ENCODE measurements around the gene CRYBG2. TPM values are rescaled to one million over a fixed set of nuclear protein-coding genes. Genes with fewer than 3 reads are reported as not detected.
"Not testable (repeated sequence)": the region's sequence is repeated elsewhere in the genome, so short reads cannot be mapped to it uniquely, and the experiment has no call there.

The CRYBG2 gene
- total and polyA plus RNA-seq, 2 of the 8 experiments (the other 6 are each of a cell fraction or from before 2014, with no cell fraction given): 14.2 to 17.0 TPM

GRCh38 chr1:26329380-26329779 lies 24.6 kb downstream of the CRYBG2 start:
- H2BK15ac ChIP-seq (ENCODE audit: low read length); H4K5ac ChIP-seq (ENCODE audit: insufficient read length, low read depth, low read length); H2AK5ac ChIP-seq (ENCODE audit: low read depth, low read length); H3K9me3 ChIP-seq (ENCODE audit: insufficient read depth in 2 of 2, low read depth in 1 of 2, low read length in 1 of 2); H4K20me1 ChIP-seq (replicated peaks in 1 of 2; ENCODE audit: control insufficient read depth in 1 of 2, insufficient read depth in 2 of 2, low read length in 2 of 2); H3K4me3 ChIP-seq (ENCODE audit: extremely low read depth in 1 of 4, insufficient read depth in 2 of 4, low read depth in 3 of 4, low read length in 4 of 4); H3K56ac ChIP-seq (replicated peaks; ENCODE audit: insufficient read length, low read depth, low read length); H4K8ac ChIP-seq (ENCODE audit: extremely low read depth, insufficient read depth, low read length); H3K18ac ChIP-seq (ENCODE audit: extremely low read depth, low read length); H4K91ac ChIP-seq (replicated peaks; ENCODE audit: insufficient read length, low read length); H2BK20ac ChIP-seq (ENCODE audit: low read length); H3K23ac ChIP-seq (ENCODE audit: insufficient read length); H3K23me2 ChIP-seq (ENCODE audit: low read depth, low read length); DNase-seq (ENCODE audit: low read depth in 1 of 2, low spot score in 2 of 2); H2BK12ac ChIP-seq (ENCODE audit: low read depth, low read length); H3K4me2 ChIP-seq (ENCODE audit: insufficient read depth in 1 of 2, low read depth in 2 of 2, low read length in 2 of 2); H3K27me3 ChIP-seq (replicated peaks in 1 of 4; ENCODE audit: control insufficient read depth in 3 of 4, extremely low read depth in 1 of 4, insufficient read depth in 3 of 4, low read length in 3 of 4); H3K27ac ChIP-seq (ENCODE audit: low read depth, low read length); H3K4me1 ChIP-seq (replicated peaks in 1 of 4; ENCODE audit: control insufficient read depth in 3 of 4, insufficient read depth in 4 of 4, low read length in 3 of 4); H2AFZ ChIP-seq (ENCODE audit: low read length); H3K14ac ChIP-seq (ENCODE audit: insufficient read length); H2BK120ac ChIP-seq (replicated peaks; ENCODE audit: low read depth, low read length); H3K4ac ChIP-seq (replicated peaks; ENCODE audit: insufficient read length, low read depth, low read length); H3K79me1 ChIP-seq (ENCODE audit: low read depth, low read length); H3K9ac ChIP-seq (replicated peaks in 1 of 4; ENCODE audit: extremely low read depth in 1 of 4, low read depth in 3 of 4, low read length in 3 of 4); H3K79me2 ChIP-seq (ENCODE audit: control insufficient read depth in 1 of 2, insufficient read depth in 2 of 2, low read length in 2 of 2); FAIRE-seq; H2BK5ac ChIP-seq (ENCODE audit: low read depth, low read length): not testable (repeated sequence)
- ChIA-PET POLR2A (ENCODE audit: partially characterized antibody) (interaction anchor here (0.6 to 1.7 kb wide), 6 partner anchors 8 to 188 kb away, joined by 3 to 5 read pairs (median 3); no protein-coding TSS in a partner anchor), CTCF (ENCODE audit: partially characterized antibody) (interaction anchor here (0.7 to 57.0 kb wide), 7 partner anchors 7 to 138 kb away, joined by 3 to 1530 read pairs (median 10); partner anchors contain the start of genes CD52, SH3BGRL3 and UBXN11)
- WGBS, 2 experiments (ENCODE audit: extremely low coverage in 1 of 2, insufficient coverage in 1 of 2, insufficient read length in 1 of 2, insufficient replicate concordance in 2 of 2, low coverage in 1 of 2, low lambda C conversion rate in 2 of 2, missing lambda C conversion rate in 1 of 2): 96% methylated on average over 3 of the region's 4 CpGs; no CpG with 5 or more reads in 1 of the 2 experiments
- H3K36me3 ChIP-seq (ENCODE audit: control insufficient read depth in 2 of 4, insufficient read depth in 4 of 4, low read length in 3 of 4): peaks cover 5 to 19% (median 16%) of the 10 kb centered on the region in 4 experiments; a peak in 6 of 8 replicates
